GM18498 (cell line): ENCODE results near the gene IGSF8.
A peak's percentile ranks its signal among the peaks of the same experiment; 100 is the strongest.

ENCODE experiments used
- ATAC-seq: cut with Tn5 transposase; IDR thresholded peaks from one replicate; pipeline ENCODE4 v1.9.1; 2021; ENCODE audit warnings: mild to moderate bottlenecking, moderate library complexity; ENCODE audit not compliant: unreplicated experiment

IGSF8 gene

DNA sequence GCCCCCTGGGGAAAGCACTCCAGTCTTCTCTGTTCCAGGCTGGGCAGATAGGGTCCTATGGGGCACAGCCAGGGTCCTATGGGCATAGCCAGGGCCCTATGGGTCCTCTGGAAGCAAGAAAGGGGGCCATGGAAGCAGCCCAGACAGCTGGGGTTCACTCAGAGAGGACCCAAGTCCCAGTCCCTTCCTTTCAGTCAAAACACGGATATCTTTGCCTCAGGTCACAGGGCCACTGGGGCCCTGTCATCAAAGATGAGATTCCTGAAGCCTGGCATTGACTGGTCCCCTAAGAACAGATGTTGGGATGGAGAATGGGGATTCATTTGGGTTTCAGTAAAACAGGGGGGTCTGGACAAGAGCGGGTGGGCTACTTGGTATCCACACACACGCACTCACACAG, 8.5 kb downstream of the IGSF8 start:
- no peak for ATAC-seq

- no peak for ATAC-seq
Measured at GRCh38 chr1:160087118-160087662, 11.2 kb downstream of the IGSF8 start.

GRCh38 chr1:160086456-160086892, 11.9 kb downstream of the IGSF8 start:
- ATAC-seq = no peak

- ATAC-seq = no peak
Measured at GRCh38 chr1:160085686-160086455, 12.5 kb downstream of the IGSF8 start.

DNA sequence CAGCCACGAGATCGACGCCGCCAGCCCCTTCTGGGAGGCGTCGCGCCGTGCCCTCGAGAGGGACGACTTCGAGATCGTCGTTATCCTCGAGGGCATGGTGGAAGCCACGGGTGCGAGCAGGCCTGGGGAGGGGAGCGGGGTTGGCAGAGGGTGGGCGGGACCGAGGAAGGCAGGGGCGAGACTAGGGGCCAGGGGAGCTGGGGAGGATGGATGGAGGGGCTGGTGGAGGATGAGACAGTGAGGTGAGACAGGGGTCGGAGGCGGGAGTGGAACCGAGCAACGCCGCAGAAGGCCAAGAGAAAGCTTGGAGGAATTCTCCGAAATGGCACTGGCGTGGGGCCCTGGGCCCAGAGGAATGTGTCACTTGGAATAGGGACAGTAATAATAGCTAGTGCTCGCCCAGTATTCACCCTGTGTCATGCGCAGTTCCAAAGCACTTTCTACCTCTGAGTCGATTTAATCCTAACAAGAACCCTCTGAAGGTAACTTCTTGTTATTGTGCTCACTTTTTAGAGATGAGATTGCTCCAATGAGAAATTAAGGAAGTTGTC, 13.6 kb downstream of the IGSF8 start:
- no peak for ATAC-seq

- ATAC-seq = peak; percentile 79
Measured at GRCh38 chr1:160083968-160084770, 14.2 kb downstream of the IGSF8 start.

GRCh38 chr1:160082926-160083325, 15.5 kb downstream of the IGSF8 start:
- ATAC-seq = no peak

DNA sequence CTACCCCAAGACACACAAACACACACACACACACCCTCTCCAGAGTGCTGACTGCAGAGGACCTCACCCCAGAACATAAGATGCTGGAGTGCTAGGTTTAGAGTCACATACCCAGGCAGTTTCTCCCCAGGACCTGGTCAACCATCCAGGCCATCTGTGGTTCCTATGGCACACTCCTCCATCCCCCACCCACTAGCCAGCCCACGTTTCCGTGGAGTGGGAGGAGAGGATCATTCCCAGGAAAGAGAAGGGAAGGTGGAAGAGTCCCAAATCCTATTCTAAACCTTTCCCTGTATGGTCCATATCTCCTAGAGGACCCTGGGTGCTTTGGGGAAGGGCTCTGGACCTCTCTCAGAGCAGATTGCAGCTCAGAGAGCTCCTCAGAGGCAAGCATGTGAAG, 15.9 kb downstream of the IGSF8 start:
- no peak for ATAC-seq

DNA sequence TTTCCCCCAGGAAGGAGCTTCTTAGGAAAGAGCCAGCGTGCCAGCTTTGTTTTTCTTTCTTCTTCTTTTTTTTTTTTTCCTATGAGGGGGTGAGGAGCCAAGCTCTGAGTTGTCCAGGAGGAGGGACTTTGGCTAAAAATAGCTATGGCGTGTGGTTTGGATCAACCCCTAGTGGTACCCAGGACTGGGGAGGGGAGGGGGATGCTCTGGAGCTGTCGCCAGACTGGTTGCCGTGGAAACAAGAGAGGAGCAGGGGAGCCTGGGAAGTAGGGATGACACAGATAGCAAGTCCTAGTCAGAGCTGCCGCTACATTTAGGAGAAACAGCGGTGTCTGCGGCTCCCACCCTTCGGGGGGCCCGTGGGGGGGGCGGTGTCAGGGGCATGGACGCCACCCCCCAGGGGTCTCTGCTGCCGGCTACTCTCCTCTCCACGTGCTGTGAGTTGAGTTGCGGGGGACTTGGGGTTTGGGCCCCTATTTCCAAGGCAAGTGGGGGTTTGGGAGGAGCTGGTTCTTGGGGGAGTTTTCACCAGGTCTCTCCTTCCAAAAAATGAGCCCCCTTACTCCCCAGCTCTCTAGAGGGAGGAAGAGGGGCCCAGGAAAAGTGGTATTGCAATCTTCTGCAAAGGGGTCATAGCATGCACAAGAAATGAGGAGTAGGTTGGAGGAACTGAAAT, 17.0 kb downstream of the IGSF8 start, which contains the start of gene KCNJ9:
Gene KCNJ9, plus strand, starts transcription at position 278 of the 676 bp plus-strand sequence. CDS start 2,493 bp downstream, outside the sequence.
- ATAC-seq = no peak

- no peak for ATAC-seq
Measured at GRCh38 chr1:160080381-160081100, 17.9 kb downstream of the IGSF8 start.

- ATAC-seq = no peak
Measured at GRCh38 chr1:160079448-160079847, 19.0 kb downstream of the IGSF8 start.

GRCh38 chr1:160078512-160079195, 19.8 kb downstream of the IGSF8 start:
- ATAC-seq = no peak

- ATAC-seq = no peak
Measured at GRCh38 chr1:160077486-160077885, 20.9 kb downstream of the IGSF8 start.

DNA sequence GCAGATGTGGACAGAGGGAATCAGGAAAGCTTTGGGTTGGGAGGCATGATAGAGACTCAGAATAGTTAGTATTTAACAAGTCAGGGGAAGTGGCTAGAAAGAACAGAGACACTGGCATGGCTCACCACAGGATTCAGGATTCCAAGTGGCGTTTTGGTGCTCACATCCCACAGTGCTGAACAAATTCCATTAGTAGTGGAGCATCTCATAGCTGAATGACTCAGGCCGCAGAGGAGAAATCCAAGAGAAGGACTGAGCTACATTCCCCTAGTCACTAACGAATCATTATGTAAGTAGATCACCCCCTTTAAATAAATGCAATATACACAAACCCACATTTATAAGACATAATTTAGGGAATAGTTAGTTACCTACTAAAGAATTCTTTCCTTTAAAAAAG, 22.1 kb downstream of the IGSF8 start:
- no peak for ATAC-seq

DNA sequence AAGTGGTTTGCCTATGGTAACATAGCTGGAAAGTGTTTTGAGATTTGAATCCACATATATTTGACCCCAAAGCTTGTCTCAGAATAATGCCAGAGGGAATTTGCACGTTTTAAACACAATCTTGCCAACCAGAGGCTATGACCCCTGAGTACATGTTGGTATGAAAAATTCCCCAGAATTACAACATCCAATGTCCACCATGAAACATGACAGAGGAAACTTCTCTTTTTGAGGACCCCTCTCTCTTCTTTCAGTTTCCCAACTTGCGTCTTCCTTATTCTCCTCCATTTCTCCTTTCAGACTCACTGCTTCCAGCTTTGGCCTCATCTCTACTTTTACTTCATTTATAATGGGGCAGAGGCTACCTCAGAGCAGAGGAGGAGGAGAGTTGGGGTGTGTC, 22.6 kb downstream of the IGSF8 start:
- ATAC-seq = no peak

- ATAC-seq = no peak
Measured at GRCh38 chr1:160074865-160075264, 23.6 kb downstream of the IGSF8 start.

DNA sequence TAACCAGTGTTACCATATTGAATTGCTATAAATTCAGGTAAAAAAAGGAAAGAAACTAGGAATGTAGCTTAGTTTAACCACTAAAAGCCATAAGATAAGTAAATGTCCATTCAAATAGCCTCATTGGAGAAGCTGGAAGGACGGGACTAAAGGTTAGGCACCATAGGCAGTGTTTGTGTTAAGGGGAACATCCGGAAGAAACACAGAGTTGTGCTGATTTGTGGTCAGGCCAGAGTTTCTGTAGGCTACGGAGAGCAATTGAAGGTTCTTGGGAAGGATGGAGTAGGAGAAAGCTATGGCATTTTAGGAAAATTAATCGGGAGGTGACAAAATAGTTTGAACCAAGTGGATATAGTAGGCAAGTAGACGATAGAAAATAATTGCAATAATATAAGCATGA, 27.1 kb downstream of the IGSF8 start:
- no peak for ATAC-seq

DNA sequence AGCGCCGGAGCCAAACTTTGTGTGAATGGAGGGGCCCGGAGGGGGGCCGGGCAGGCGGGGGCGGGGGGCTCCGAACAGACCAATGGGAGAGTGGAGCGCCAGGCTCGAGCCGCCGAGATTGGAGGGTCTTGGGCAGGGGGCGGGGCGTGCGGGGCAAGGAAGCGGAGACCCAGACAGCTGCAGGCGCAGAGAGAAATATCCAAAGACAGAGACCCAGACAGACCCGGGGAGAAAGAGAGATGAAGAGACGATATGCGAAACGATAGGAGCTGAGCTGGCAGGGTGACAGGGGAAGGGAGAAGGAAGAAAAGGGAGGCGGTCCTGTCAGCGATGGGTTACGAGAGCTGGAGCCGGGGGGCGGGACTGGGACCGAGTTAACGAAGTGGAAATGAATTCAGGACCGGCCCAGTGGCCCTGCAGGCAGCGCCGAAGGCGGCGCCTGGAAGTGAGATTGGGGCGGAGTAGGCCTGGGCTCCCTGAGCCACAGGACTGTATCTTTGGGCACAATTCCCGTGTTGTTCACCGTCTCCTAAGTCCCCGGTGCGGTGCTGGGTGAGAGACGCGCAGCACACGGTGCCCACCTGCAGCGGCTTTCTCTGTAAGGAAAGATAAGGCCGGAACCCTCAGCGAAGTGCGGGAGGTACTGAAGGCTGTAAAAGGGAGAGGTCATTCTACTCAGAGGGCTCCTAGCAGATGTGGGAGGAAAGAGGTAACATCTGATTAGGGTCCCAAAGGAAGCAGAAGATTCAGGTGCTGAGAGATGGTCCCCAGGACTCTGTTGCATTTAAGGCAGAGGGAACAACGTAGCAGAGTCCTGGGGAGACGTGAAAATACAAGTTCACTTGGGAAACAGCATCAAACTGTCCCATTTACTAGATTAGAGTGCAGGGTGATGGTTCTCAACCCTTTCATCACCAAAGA, 27.9 kb downstream of the IGSF8 start:
- peak; percentile 40 for ATAC-seq
